ENCODE measurements around the gene MYNN.

MYNN gene

GRCh38 chr3:169825316-169825715 is 52.1 kb downstream of the MYNN start:
- TF ChIP-seq, protein P1, sequence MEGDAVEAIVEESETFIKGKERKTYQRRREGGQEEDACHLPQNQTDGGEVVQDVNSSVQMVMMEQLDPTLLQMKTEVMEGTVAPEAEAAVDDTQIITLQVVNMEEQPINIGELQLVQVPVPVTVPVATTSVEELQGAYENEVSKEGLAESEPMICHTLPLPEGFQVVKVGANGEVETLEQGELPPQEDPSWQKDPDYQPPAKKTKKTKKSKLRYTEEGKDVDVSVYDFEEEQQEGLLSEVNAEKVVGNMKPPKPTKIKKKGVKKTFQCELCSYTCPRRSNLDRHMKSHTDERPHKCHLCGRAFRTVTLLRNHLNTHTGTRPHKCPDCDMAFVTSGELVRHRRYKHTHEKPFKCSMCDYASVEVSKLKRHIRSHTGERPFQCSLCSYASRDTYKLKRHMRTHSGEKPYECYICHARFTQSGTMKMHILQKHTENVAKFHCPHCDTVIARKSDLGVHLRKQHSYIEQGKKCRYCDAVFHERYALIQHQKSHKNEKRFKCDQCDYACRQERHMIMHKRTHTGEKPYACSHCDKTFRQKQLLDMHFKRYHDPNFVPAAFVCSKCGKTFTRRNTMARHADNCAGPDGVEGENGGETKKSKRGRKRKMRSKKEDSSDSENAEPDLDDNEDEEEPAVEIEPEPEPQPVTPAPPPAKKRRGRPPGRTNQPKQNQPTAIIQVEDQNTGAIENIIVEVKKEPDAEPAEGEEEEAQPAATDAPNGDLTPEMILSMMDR (IDR thresholded peaks at IDR 0.05; ENCODE audit: insufficient read depth, low read depth, low read length, missing control alignments): no peak
- no peak overlapping the region for H3K4me3 ChIP-seq (ENCODE audit: low read depth, low read length)
- no peak for DNase-seq (ENCODE audit: low read depth)

DNA sequence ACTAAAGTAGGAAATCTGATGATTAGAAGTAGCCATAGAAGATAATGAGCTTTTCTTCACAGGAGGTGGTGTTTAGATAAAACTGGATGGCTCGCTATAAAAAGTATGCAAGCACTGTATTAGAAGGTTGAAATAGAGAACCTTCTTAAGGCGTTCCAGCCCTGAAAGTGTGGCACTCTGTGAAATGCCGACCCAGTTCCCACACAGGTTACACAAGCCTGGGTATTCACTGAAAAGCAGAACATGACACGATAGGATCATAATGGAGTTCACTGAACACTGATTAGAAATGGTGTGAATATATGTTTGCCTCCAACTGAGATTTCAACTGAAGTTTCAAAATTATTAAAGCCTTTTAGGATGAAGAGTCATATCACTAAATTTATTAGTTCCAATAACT is 54.5 kb downstream of the MYNN start:
- TF ChIP-seq, protein P1 (IDR thresholded peaks at IDR 0.05; ENCODE audit: insufficient read depth, low read depth, low read length, missing control alignments): no peak
- H3K4me3 ChIP-seq (ENCODE audit: low read depth, low read length): no peak overlapping the region
- no peak for DNase-seq (ENCODE audit: low read depth)

- TF ChIP-seq, protein P1 (IDR thresholded peaks at IDR 0.05; ENCODE audit: insufficient read depth, low read depth, low read length, missing control alignments): no peak
- H3K4me3 ChIP-seq (ENCODE audit: low read depth, low read length): no peak overlapping the region
- DNase-seq (ENCODE audit: low read depth): no peak
These were observed 62.3 kb downstream of the MYNN start for GRCh38 chr3:169835533-169835932.

DNA sequence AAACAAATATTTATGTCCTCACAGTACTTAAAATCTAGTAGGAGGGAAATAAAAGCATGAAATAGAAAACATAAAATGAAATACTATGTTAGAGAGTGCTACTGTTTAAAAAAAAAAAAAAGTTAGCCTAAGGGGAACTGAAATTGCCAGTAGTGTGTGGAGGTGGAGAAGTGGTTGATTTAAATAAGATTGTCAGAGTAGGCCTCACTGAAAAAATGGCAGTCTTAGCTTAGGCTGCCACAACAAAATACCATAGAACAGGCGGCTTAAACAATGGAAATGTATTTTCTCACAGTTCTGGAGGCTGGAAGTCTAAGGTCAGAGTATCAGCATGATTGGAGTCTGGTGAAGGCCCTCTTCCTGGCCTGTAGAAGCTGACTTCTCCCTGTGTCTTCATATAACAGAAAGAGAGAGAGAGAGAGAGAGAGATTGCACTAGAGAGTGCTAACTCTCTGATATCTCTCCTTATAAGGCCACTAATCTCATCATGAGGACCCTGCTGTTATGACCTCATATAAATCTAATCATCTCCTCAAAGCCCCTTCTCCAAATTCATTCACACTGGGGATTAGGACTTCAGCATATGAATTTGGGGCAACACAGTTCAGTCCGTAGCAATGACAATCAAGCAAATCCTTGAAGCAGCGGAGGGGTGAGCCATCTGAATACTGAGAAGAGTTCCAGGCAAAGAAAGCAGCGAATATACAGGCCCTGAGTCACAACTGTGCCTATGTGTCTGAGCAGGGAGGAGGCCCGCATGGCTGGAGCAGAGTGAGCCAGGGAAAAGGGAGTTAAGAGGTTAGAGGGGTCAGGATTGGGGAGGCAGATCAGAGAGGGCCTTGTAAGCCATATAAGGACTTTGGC is 63.1 kb downstream of the MYNN start:
- no peak overlapping the region for H3K4me3 ChIP-seq (ENCODE audit: low read depth, low read length)
- TF ChIP-seq, protein P1 (IDR thresholded peaks at IDR 0.05; ENCODE audit: insufficient read depth, low read depth, low read length, missing control alignments): no peak
- DNase-seq (ENCODE audit: low read depth): peak; percentile 51

GRCh38 chr3:169836942-169837275 is 63.7 kb downstream of the MYNN start:
- TF ChIP-seq, protein P1 (IDR thresholded peaks at IDR 0.05; ENCODE audit: insufficient read depth, low read depth, low read length, missing control alignments): no peak
- no peak for DNase-seq (ENCODE audit: low read depth)
- H3K4me3 ChIP-seq (ENCODE audit: low read depth, low read length): no peak overlapping the region

DNA sequence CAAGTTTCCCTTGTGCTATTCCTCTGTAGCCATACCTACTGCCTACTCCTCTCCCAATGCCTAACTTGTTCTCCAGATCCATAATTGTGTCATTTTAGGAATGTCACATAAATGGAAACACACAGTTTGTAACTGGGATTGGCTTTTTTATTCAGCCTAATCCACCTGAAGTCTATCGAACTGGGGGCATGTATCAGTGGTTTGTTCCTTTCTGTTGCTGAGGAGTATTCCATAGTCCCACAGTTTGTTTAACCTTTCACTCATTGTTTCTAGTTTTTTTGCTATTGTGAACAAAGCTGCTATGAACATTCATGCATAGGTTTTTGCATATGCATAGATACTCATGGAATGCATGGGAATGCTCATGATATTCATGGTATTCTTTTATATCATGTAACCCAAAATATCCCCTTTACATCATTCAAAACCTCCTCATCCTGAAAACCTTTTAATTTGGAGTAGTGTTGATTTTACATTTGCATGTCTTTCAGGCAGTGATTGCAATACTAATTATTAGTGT is 65.4 kb downstream of the MYNN start:
- DNase-seq (ENCODE audit: low read depth): no peak
- TF ChIP-seq, protein P1 (IDR thresholded peaks at IDR 0.05; ENCODE audit: insufficient read depth, low read depth, low read length, missing control alignments): no peak
- no peak overlapping the region for H3K4me3 ChIP-seq (ENCODE audit: low read depth, low read length)
